UCSD-AML1 (cell line): ENCODE measurements around the gene PYGB.
A peak's percentile ranks its signal among the peaks of the same experiment; 100 is the strongest.

Experiments
- DNase-seq: peaks from one replicate; lab custom pipeline; 2025; ENCODE audit not compliant: unreplicated experiment; lab: John Stamatoyannopoulos, UW

The PYGB gene

GRCh38 chr20:25247956-25248785 lies at the start of gene PYGB:
Gene PYGB, plus strand, starts transcription at chr20:25248085. Its CDS starts 94 bp downstream, at chr20:25248179.
- peak; percentile 85 for DNase-seq

- DNase-seq = no peak
These were observed 49.1 kb upstream of the PYGB start for GRCh38 chr20:25198663-25199383.

- no peak for DNase-seq
These were observed 48.2 kb upstream of the PYGB start for GRCh38 chr20:25199473-25200260.

GRCh38 chr20:25203089-25203488 lies 44.8 kb upstream of the PYGB start:
- no peak for DNase-seq

GRCh38 chr20:25203871-25204320 lies 44.0 kb upstream of the PYGB start:
- no peak for DNase-seq

GRCh38 chr20:25204550-25205276 lies 43.2 kb upstream of the PYGB start:
- DNase-seq = no peak

- no peak for DNase-seq
These were observed 42.4 kb upstream of the PYGB start for GRCh38 chr20:25205277-25206062.

- DNase-seq = no peak
These were observed 41.9 kb upstream of the PYGB start for GRCh38 chr20:25206063-25206403.

- DNase-seq = no peak
These were observed 41.3 kb upstream of the PYGB start for GRCh38 chr20:25206548-25206947.

GRCh38 chr20:25207149-25207959 lies 40.5 kb upstream of the PYGB start:
- DNase-seq = no peak

- no peak for DNase-seq
These were observed 39.8 kb upstream of the PYGB start for GRCh38 chr20:25207960-25208534.

- DNase-seq = no peak
These were observed 38.5 kb upstream of the PYGB start for GRCh38 chr20:25209400-25209799.

- DNase-seq = no peak
These were observed 38.0 kb upstream of the PYGB start for GRCh38 chr20:25209911-25210310.

GRCh38 chr20:25211273-25211672 lies 36.6 kb upstream of the PYGB start:
- no peak for DNase-seq

- DNase-seq = no peak
These were observed 35.6 kb upstream of the PYGB start for GRCh38 chr20:25212242-25212641.

GRCh38 chr20:25213566-25214425 lies 34.1 kb upstream of the PYGB start:
- no peak for DNase-seq

- no peak for DNase-seq
These were observed 33.5 kb upstream of the PYGB start for GRCh38 chr20:25214426-25214790.

- DNase-seq = no peak
These were observed 33.1 kb upstream of the PYGB start for GRCh38 chr20:25214819-25215218.
